B cell (primary cell): Measurements from ENCODE around the gene WIPI1. TPM values are rescaled to one million over a fixed set of nuclear protein-coding genes. Genes with fewer than 3 reads are reported as not detected.

Experiments
- ATAC-seq: fragments of 200-7000 bp; cut with Tn5 transposase; one replicate; pipeline ENCODE4 v1.10.0; 2021; ENCODE audit warnings: low read depth, mild to moderate bottlenecking, moderate number of reproducible peaks, moderate library complexity
- CTCF ChIA-PET: fragments of 350-600 bp; sonication (Branson Sonifier 250); formaldehyde crosslinking; loops from one replicate; lab custom pipeline; 2021; ENCODE audit warnings: antibody characterized with exemption, inconsistent platforms; lab: Charles Lee
- POLR2A ChIA-PET: fragments of 350-600 bp; sonication (Branson Sonifier 250); formaldehyde crosslinking; loops from one replicate; lab custom pipeline; 2021; ENCODE audit warnings: antibody characterized with exemption; lab: Charles Lee
- DNase-seq: peaks from one replicate; pipeline ENCODE4 v3.0.0; 2013
- H2AFZ ChIP-seq: 2 replicates; pipeline ENCODE4 v1.6.1; 2012; ENCODE audit warnings: mild to moderate bottlenecking, low read depth, low read length; ENCODE audit not compliant: insufficient read depth, poor library complexity, severe bottlenecking
- H3K27ac ChIP-seq, 2 donors: 1 replicate in 1 of 2; 2 replicates in 1 of 2; pipeline ENCODE4 v1.5.1; 2012 to 2013; ENCODE audit warnings: low read length in 2 of 2, mild to moderate bottlenecking in 2 of 2, moderate library complexity in 1 of 2
- H3K27me3 ChIP-seq, 4 experiments: fragments of 200-600 bp in 1 of 4; sonication (generic) in 1 of 4; replicated peaks in 1 of 4; 1 replicate in 2 of 4; 2 replicates in 2 of 4; pipeline versions ENCODE4 v1.6.1 to v1.7.0; 2013 to 2016; ENCODE audit warnings: low read length in 3 of 4, mild to moderate bottlenecking in 2 of 4, mixed read lengths in 1 of 4, moderate library complexity in 1 of 4; ENCODE audit not compliant: insufficient read depth in 4 of 4, control insufficient read depth in 3 of 4; ENCODE audit errors: control extremely low read depth in 1 of 4
- H3K36me3 ChIP-seq, 2 experiments: replicated peaks in 1 of 2; 1 replicate in 1 of 2; 2 replicates in 1 of 2; pipeline versions ENCODE4 v1.6.1 to v1.7.1; 2013; ENCODE audit warnings: low read length in 1 of 2; ENCODE audit not compliant: insufficient read depth in 2 of 2, control insufficient read depth in 1 of 2; ENCODE audit errors: control extremely low read depth in 1 of 2, extremely low read depth in 1 of 2
- H3K4me1 ChIP-seq, 2 donors: fragments of 200-600 bp in 1 of 2; sonication (generic) in 1 of 2; 1 replicate in 1 of 2; 2 replicates in 1 of 2; pipeline versions ENCODE4 v1.5.1 to v1.6.1; 2013 to 2017; ENCODE audit warnings: low read length in 2 of 2; ENCODE audit not compliant: control insufficient read depth in 2 of 2, insufficient read depth in 2 of 2
- H3K4me2 ChIP-seq: replicated peaks from 2 replicates; pipeline ENCODE3; 2012; ENCODE audit warnings: mild to moderate bottlenecking, low read depth, low read length; ENCODE audit not compliant: poor library complexity, severe bottlenecking
- H3K4me3 ChIP-seq, 5 experiments: fragments of 200-600 bp in 1 of 5; sonication (generic) in 1 of 5; 1 replicate in 3 of 5; 2 replicates in 2 of 5; pipeline versions ENCODE4 v1.5.1 to v1.7.0; 2011 to 2016; ENCODE audit warnings: low read length in 4 of 5, mild to moderate bottlenecking in 4 of 5, low read depth in 2 of 5, control low read depth in 1 of 5, moderate library complexity in 1 of 5; ENCODE audit not compliant: insufficient read depth in 1 of 5; ENCODE audit errors: control extremely low read depth in 1 of 5, extremely low read depth in 1 of 5
- H3K79me2 ChIP-seq: fragments of 200-600 bp; sonication (generic); one replicate; pipeline ENCODE4 v1.6.0; 2016; ENCODE audit warnings: low read length; ENCODE audit not compliant: control insufficient read depth, insufficient read depth
- H3K9ac ChIP-seq: fragments of 200-600 bp; sonication (generic); 2 replicates; pipeline ENCODE4 v1.6.1; 2017; ENCODE audit warnings: mild to moderate bottlenecking, low read length, moderate library complexity
- H3K9me3 ChIP-seq, 3 donors: one replicate each; pipeline versions ENCODE4 v1.6.1 to v1.7.1; 2013; ENCODE audit warnings: low read length in 2 of 3; ENCODE audit not compliant: control insufficient read depth in 2 of 3, insufficient read depth in 1 of 3; ENCODE audit errors: control extremely low read depth in 1 of 3
- H4K20me1 ChIP-seq: 2 replicates; pipeline ENCODE4 v1.6.0; 2012; ENCODE audit warnings: mild to moderate bottlenecking, low read length; ENCODE audit not compliant: insufficient read depth, control insufficient read depth, poor library complexity, severe bottlenecking
- H3K27ac Mint-ChIP-seq: one replicate; pipeline ENCODE4 v1.8.0; 2021; ENCODE audit warnings: mixed read lengths
- H3K27me3 Mint-ChIP-seq: one replicate; pipeline ENCODE4 v1.8.0; 2021; ENCODE audit warnings: mixed read lengths
- H3K4me1 Mint-ChIP-seq: one replicate; pipeline ENCODE4 v1.8.0; 2021; ENCODE audit warnings: mixed read lengths
- H3K4me3 Mint-ChIP-seq: one replicate; pipeline ENCODE4 v1.8.0; 2021; ENCODE audit warnings: mixed read lengths
- H3K9me3 Mint-ChIP-seq: one replicate; pipeline ENCODE4 v1.8.0; 2022; ENCODE audit warnings: mixed read lengths; ENCODE audit not compliant: insufficient read depth
- EZH2 ChIP-seq: IDR thresholded peaks from 2 replicates; pipeline ENCODE4 v1.6.1; 2012; ENCODE audit warnings: borderline replicate concordance, low read depth, mild to moderate bottlenecking, moderate library complexity, low read length; ENCODE audit not compliant: insufficient read depth, poor library complexity, severe bottlenecking
- WGBS: methylation state at CpG from one replicate; pipeline ENCODE4 v1.1.5; 2013; ENCODE audit warnings: missing lambda C conversion rate; ENCODE audit not compliant: insufficient coverage; 5-methylcytosine and 5-hydroxymethylcytosine counted together
- intact Hi-C: fragments of 100-400 bp; cut with micrococcal nuclease; formaldehyde crosslinking; loops from one replicate; pipeline ENCODE4 v1.10.0; 2022
- polyA plus RNA-seq: library from polyadenylated mRNA; depleted of rRNA; stranded (reverse); fragments of >200 nt; gene quantifications from 2 replicates; pipeline ENCODE4 v1.2.3, GENCODE V29; 2012
- total RNA-seq, 2 donors: library from RNA; stranded (reverse); fragments of 120-200 nt in 1 of 2; gene quantifications; 1 replicate in 1 of 2; 2 replicates in 1 of 2; pipeline versions ENCODE4 v1.2.3 to v1.2.4, GENCODE V29; 2013 to 2022
- TF ChIP-seq, protein P1 (sequence below): fragments of 200-600 bp; IDR thresholded peaks from one replicate; pipeline ENCODE4 v1.8.0; 2022; ENCODE audit warnings: antibody characterized with exemption, mild to moderate bottlenecking

WIPI1 gene
- total and polyA plus RNA-seq, 2 donors (not counting 1 experiment from before 2014, with no cell fraction given): 6.0 to 14.7 TPM

DNA sequence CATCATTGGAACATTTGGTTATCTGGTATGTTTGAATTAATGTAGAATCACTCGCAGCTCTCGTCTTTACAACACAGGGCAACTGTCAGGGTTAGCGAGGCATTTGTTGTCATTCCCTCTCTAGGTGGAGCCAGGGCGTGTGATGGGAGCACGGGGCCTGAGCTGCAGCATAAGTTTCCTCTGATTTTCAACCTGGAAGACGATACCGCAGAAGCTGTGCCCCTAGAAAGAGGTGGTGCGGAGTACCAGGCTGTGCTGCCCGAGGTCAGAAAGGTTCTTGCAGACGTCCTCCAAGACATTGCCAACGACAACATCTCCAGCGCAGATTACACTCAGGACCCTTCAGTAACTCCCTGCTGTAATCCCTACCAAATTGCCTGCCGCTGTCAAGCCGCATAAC lies 37.2 kb downstream of the WIPI1 start:
- ChIA-PET POLR2A (no interaction called here), CTCF (no interaction called here)

DNA sequence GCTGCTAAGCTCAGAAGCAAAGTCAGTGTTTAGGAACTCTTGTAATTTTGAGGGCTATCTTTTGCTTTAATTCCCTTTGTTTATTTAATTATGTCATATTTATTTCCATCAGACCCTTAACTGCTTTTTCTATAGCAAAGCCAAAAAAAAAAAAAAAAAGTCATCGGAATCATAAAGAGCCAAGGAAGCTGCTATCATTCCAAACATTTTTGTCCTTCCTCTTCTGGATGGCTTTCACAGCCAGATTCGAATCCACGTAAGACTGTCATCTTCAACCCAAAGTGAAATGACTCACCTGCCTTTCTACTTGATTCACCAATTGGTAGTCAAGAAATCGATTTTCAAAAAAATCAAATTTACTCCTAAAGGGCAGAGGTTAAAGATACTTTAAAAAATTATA lies 38.4 kb downstream of the WIPI1 start:
- Histone ChIP-seq H3K4me2 (no peak overlapping the region), H3K4me1 (peaks cover 0 to 4% of the 10 kb centered on the region in 2 donors), H2AFZ (no peak overlapping the region), H3K36me3 (no peaks in the 10 kb centered on the region), H4K20me1 (no peaks in the 10 kb centered on the region), H3K79me2 (no peaks in the 10 kb centered on the region), H3K27me3 (no peaks in the 10 kb centered on the region), H3K9me3 (no peaks in the 10 kb centered on the region), H3K9ac (no peak overlapping the region), H3K4me3 (no peak overlapping the region), H3K27ac (no peak overlapping the region)
- no peak overlapping the region for H3K27ac Mint-ChIP-seq
- intact Hi-C loops: no loop called here
- DNase-seq (no peak), ATAC-seq (no peak)
- ChIA-PET CTCF (interaction anchor here (3.4 kb wide), 1 partner anchor 20 kb away, joined by 12 read pairs; no protein-coding TSS in a partner anchor), POLR2A (interaction anchor here (0.7 kb wide), 1 partner anchor 99 kb away, joined by 4 read pairs; no protein-coding TSS in a partner anchor)
- 100% methylated on average over 1 of the region's 4 CpGs for WGBS
- H3K9me3 Mint-ChIP-seq: no peaks in the 10 kb centered on the region
- no peak for TF ChIP-seq EZH2
- TF ChIP-seq, protein P1, sequence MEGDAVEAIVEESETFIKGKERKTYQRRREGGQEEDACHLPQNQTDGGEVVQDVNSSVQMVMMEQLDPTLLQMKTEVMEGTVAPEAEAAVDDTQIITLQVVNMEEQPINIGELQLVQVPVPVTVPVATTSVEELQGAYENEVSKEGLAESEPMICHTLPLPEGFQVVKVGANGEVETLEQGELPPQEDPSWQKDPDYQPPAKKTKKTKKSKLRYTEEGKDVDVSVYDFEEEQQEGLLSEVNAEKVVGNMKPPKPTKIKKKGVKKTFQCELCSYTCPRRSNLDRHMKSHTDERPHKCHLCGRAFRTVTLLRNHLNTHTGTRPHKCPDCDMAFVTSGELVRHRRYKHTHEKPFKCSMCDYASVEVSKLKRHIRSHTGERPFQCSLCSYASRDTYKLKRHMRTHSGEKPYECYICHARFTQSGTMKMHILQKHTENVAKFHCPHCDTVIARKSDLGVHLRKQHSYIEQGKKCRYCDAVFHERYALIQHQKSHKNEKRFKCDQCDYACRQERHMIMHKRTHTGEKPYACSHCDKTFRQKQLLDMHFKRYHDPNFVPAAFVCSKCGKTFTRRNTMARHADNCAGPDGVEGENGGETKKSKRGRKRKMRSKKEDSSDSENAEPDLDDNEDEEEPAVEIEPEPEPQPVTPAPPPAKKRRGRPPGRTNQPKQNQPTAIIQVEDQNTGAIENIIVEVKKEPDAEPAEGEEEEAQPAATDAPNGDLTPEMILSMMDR: no peak
- no peak overlapping the region for H3K4me3 Mint-ChIP-seq
- H3K4me1 Mint-ChIP-seq: peaks cover 12% of the 10 kb centered on the region
- no peaks in the 10 kb centered on the region for H3K27me3 Mint-ChIP-seq

More for the DNA sequence above, 37.2 kb downstream of the WIPI1 start:
- Histone ChIP-seq H3K4me3 (no peak overlapping the region), H3K4me2 (no peak overlapping the region), H4K20me1 (no peaks in the 10 kb centered on the region), H3K27me3 (no peaks in the 10 kb centered on the region), H3K9ac (no peak overlapping the region), H3K36me3 (no peaks in the 10 kb centered on the region), H3K79me2 (no peaks in the 10 kb centered on the region), H2AFZ (no peak overlapping the region), H3K27ac (no peak overlapping the region), H3K9me3 (no peaks in the 10 kb centered on the region), H3K4me1 (no peaks in the 10 kb centered on the region)
- no peak overlapping the region for H3K27ac Mint-ChIP-seq
- no peaks in the 10 kb centered on the region for H3K9me3 Mint-ChIP-seq
- intact Hi-C loops: no loop called here
- H3K4me1 Mint-ChIP-seq: peaks cover under 1% of the 10 kb centered on the region
- no peak for ATAC-seq
- no peak overlapping the region for H3K4me3 Mint-ChIP-seq
- TF ChIP-seq EZH2: no peak
- TF ChIP-seq, protein P1: no peak
- H3K27me3 Mint-ChIP-seq: no peaks in the 10 kb centered on the region
- 96% methylated on average over 12 of the region's 14 CpGs for WGBS
- DNase-seq: no peak
